Adrenal gland (tissue), 12 donors: ENCODE measurements around the gene FTH1. TPM values are rescaled to one million over a fixed set of nuclear protein-coding genes. Genes with fewer than 3 reads are reported as not detected.

Experiments used
- DNase-seq, 7 donors: peaks; one replicate each; pipeline ENCODE4 v3.0.0-alpha.2; 2019 to 2020
- H3K27ac ChIP-seq, 5 donors: fragments of 200-600 bp; sonication (generic) in 4 of 5; 1 replicate in 3 of 5; 2 replicates in 2 of 5; pipeline versions ENCODE4 v1.5.1 to v1.8.0; 2016 to 2020; ENCODE audit warnings: mild to moderate bottlenecking in 1 of 5
- H3K27me3 ChIP-seq: fragments of 200-600 bp; 2 replicates; pipeline ENCODE4 v1.8.0; 2021
- H3K36me3 ChIP-seq, 2 donors: fragments of 200-600 bp; replicated peaks in 1 of 2; 1 replicate in 1 of 2; 2 replicates in 1 of 2; pipeline versions ENCODE4 v1.5.1 to v1.8.0; 2018 to 2022
- H3K4me1 ChIP-seq, 2 donors: fragments of 200-600 bp; replicated peaks in 1 of 2; 1 replicate in 1 of 2; 2 replicates in 1 of 2; pipeline versions ENCODE4 v1.5.1 to v1.8.0; 2018 to 2021
- H3K4me3 ChIP-seq, 4 donors: fragments of 200-600 bp; sonication (generic) in 3 of 4; one replicate each; pipeline ENCODE4 v1.5.1; 2016 to 2018
- H3K9me3 ChIP-seq, 3 donors: fragments of 200-600 bp; sonication (generic) in 1 of 3; replicated peaks in 1 of 3; 1 replicate in 2 of 3; 2 replicates in 1 of 3; pipeline versions ENCODE4 v1.5.1 to v1.8.0; 2016 to 2021
- POLR2A ChIP-seq, 2 donors: fragments of 450-650 bp; IDR thresholded peaks; one replicate each; pipeline ENCODE4 v1.6.1; 2017; ENCODE audit warnings: antibody characterized with exemption in 2 of 2, mild to moderate bottlenecking in 2 of 2, moderate library complexity in 1 of 2
- WGBS, 4 donors: extraction: QIAGEN DNeasy Blood & Tissue Kit in 2 of 4; methylation state at CpG; one replicate each; pipeline versions ENCODE4 v1.1.5 to v1.1.7; 2013 to 2017; 5-methylcytosine and 5-hydroxymethylcytosine counted together
- intact Hi-C, 2 donors: fragments of 100-400 bp; cut with DNase I; formaldehyde crosslinking; loops; one replicate each; pipeline versions ENCODE4 v1.14.1 to v1.15.0; 2022 to 2023
- polyA plus RNA-seq, 3 donors: library from polyadenylated mRNA; stranded (reverse); fragments of 200-250 nt in 2 of 3; fragments of 350-450 nt in 1 of 3; fragmentation: Illumina TruSeq in 1 of 3; extraction: RNeasy Lipid Tissue Mini Kit (QIAGEN cat#74804) in 1 of 3; gene quantifications; one replicate each; pipeline ENCODE4 v1.2.3, GENCODE V29; 2013 to 2014
- total RNA-seq, 9 donors: library from RNA; depleted of rRNA in 4 of 9; stranded (reverse); fragments of >200 nt in 4 of 9; fragments of 120-200 nt in 1 of 9; fragmentation: NEBNext Ultra II Directional in 1 of 9; extraction: Animal tissue kit (Norgen Biotek cat#: 25700) in 1 of 9; gene quantifications; one replicate each; pipeline versions ENCODE4 v1.1.0 to v1.2.4, GENCODE V29; 2013 to 2023
- TF ChIP-seq, protein P1 (sequence below), 6 experiments: fragments of 450-650 bp in 4 of 6; fragments of 200-600 bp in 2 of 6; sonication (generic) in 1 of 6; IDR thresholded peaks; 1 replicate in 5 of 6; 2 replicates in 1 of 6; pipeline versions ENCODE4 v1.5.1 to v1.8.0; 2016 to 2021; ENCODE audit warnings: antibody characterized with exemption in 6 of 6, mild to moderate bottlenecking in 2 of 6, moderate library complexity in 1 of 6
- donor health status: healthy with polysubstance abuse.
- donor health status: Bipolar disorder and iron deficiency.
- donor health status: DM: yes; HTN: yes; CAD: no.
- donor health status: DM: no; HTN: no; CAD: no.
- donor health status: DM: no; HTN: no; CAD: no.
- donor health status: DM: yes; HTN: yes; CAD: no.

Gene FTH1
- total and polyA plus RNA-seq, 12 donors: 530 to 5,565 (median 3,420) TPM

- peak; percentile 28 to 79 (median 73) for DNase-seq
- 87 to 94% (median 90%) methylated on average over 8 of the region's 8 CpGs for WGBS, 4 donors
- intact Hi-C loops: loop anchor here in 1 of 2 donors (5.0 kb wide), 1 partner anchor 116 kb away; no protein-coding TSS in a partner anchor
- H3K9me3 ChIP-seq: no peaks in the 10 kb centered on the region
- H3K27ac ChIP-seq: peak overlapping the region in 3 of 5 donors; percentile 28 to 98 (median 97)
- no peaks in the 10 kb centered on the region for H3K27me3 ChIP-seq
- H3K36me3 ChIP-seq: peaks cover 0 to 31% of the 10 kb centered on the region in 2 donors
- TF ChIP-seq, protein P1, sequence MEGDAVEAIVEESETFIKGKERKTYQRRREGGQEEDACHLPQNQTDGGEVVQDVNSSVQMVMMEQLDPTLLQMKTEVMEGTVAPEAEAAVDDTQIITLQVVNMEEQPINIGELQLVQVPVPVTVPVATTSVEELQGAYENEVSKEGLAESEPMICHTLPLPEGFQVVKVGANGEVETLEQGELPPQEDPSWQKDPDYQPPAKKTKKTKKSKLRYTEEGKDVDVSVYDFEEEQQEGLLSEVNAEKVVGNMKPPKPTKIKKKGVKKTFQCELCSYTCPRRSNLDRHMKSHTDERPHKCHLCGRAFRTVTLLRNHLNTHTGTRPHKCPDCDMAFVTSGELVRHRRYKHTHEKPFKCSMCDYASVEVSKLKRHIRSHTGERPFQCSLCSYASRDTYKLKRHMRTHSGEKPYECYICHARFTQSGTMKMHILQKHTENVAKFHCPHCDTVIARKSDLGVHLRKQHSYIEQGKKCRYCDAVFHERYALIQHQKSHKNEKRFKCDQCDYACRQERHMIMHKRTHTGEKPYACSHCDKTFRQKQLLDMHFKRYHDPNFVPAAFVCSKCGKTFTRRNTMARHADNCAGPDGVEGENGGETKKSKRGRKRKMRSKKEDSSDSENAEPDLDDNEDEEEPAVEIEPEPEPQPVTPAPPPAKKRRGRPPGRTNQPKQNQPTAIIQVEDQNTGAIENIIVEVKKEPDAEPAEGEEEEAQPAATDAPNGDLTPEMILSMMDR (IDR thresholded peaks at IDR 0.05): no peak
- no peak for TF ChIP-seq POLR2A (IDR thresholded peaks at IDR 0.05)
- no peak overlapping the region for H3K4me3 ChIP-seq
- H3K4me1 ChIP-seq: peaks cover 16 to 29% of the 10 kb centered on the region in 2 donors
These were observed 5.7 kb downstream of the FTH1 start for GRCh38 chr11:61961570-61962212.

GRCh38 chr11:61960532-61960931 is 6.9 kb downstream of the FTH1 start:
- Histone ChIP-seq H3K27ac (peak overlapping the region in 1 of 5 donors; percentile 97), H3K27me3 (no peaks in the 10 kb centered on the region), H3K4me1 (peaks cover 19 to 32% of the 10 kb centered on the region in 2 donors), H3K9me3 (no peaks in the 10 kb centered on the region), H3K4me3 (no peak overlapping the region), H3K36me3 (peaks cover 0 to 24% of the 10 kb centered on the region in 2 donors)
- intact Hi-C loops: loop anchor here in 1 of 2 donors (5.0 kb wide), 1 partner anchor 117 kb away; no protein-coding TSS in a partner anchor
- no peak for TF ChIP-seq POLR2A (IDR thresholded peaks at IDR 0.05)
- TF ChIP-seq, protein P1 (IDR thresholded peaks at IDR 0.05): no peak
- peak in 5 of 7 donors; percentile 9 to 51 (median 13) for DNase-seq
- WGBS, 4 donors: 77 to 91% (median 86%) methylated on average over 3 of the region's 3 CpGs

DNA sequence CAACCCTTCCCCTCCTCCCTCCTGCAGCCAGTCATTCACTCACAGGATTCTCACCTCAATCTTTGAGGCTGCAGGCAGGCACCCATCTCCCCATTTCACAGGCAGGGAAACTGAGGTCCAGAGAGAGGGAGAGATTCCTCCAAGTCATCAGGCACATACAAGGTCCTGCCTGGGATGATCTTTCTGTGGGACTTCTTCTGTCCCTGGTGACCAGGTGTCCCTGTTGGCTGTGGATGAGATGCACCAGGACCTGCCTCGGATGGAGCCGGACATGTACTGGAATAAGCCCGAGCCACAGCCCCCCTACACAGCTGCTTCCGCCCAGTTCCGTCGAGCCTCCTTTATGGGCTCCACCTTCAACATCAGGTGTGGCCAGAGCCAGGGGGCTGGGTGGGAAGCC is 7.8 kb downstream of the FTH1 start:
- WGBS, 4 donors: 83 to 94% (median 90%) methylated on average over 3 to 6 of the region's 6 CpGs
- H3K9me3 ChIP-seq: no peaks in the 10 kb centered on the region
- TF ChIP-seq, protein P1 (IDR thresholded peaks at IDR 0.05): no peak
- no peak for TF ChIP-seq POLR2A (IDR thresholded peaks at IDR 0.05)
- intact Hi-C loops: loop anchor here in 1 of 2 donors (5.0 to 10.0 kb wide), 2 partner anchors 118 to 175 kb away; no protein-coding TSS in a partner anchor
- H3K27me3 ChIP-seq: no peaks in the 10 kb centered on the region
- H3K4me1 ChIP-seq: peaks cover 14 to 28% of the 10 kb centered on the region in 2 donors
- no peak overlapping the region for H3K27ac ChIP-seq
- no peak overlapping the region for H3K4me3 ChIP-seq
- peak in 4 of 7 donors; percentile 5 to 51 (median 16) for DNase-seq
- peaks cover 0 to 15% of the 10 kb centered on the region in 2 donors for H3K36me3 ChIP-seq

- TF ChIP-seq, protein P1 (IDR thresholded peaks at IDR 0.05): no peak
- Histone ChIP-seq H3K27ac (no peak overlapping the region), H3K27me3 (no peaks in the 10 kb centered on the region), H3K36me3 (peaks cover 0 to 10% of the 10 kb centered on the region in 2 donors), H3K4me1 (peaks cover 10 to 22% of the 10 kb centered on the region in 2 donors), H3K4me3 (no peak overlapping the region), H3K9me3 (no peaks in the 10 kb centered on the region)
- intact Hi-C loops: loop anchor here in 1 of 2 donors (10.0 kb wide), 1 partner anchor 174 kb away; no protein-coding TSS in a partner anchor
- WGBS, 4 donors: 23 to 46% (median 29%) methylated on average over 2 of the region's 2 CpGs
- peak in 3 of 7 donors; percentile 3 to 19 (median 7) for DNase-seq
These were observed 8.3 kb downstream of the FTH1 start for GRCh38 chr11:61959114-61959513.
